ENCODE data around the gene FBLN1. TPM values are rescaled to one million over a fixed set of nuclear protein-coding genes. Genes with fewer than 3 reads are reported as not detected.
A peak's percentile ranks its signal among the peaks of the same experiment; 100 is the strongest.
"Not testable (repeated sequence)": the region's sequence is repeated elsewhere in the genome, so short reads cannot be mapped to it uniquely, and the experiment has no call there.

Gene FBLN1
- total RNA-seq, 1 experiment from 2014 or later = 23.4 TPM

DNA sequence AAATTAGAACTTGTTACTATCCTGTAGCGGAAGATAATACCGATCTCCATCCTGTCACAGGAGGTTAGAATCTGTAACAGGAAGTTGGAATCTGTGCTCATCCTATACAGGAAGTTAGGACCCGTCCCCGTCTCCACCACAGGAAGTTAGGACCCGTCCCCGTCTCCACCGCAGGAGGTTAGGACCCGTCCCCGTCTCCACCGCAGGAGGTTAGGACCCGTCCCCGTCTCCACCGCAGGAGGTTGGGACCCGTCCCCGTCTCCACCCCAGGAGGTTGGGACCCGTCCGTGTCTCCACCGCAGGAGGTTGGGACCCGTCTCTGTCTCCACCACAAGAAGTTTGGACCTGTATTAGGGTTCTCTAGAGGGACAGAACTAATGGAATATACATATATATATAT is 52.2 kb downstream of the FBLN1 start:
- Histone ChIP-seq H3K4me2 (ENCODE audit: low read length) (no peak overlapping the region), H3K4me1 (ENCODE audit: control insufficient read depth in 1 of 2, insufficient read depth in 2 of 2, low read length in 2 of 2) (peaks cover 5 to 19% of the 10 kb centered on the region in 2 experiments; a peak in 3 of 4 replicates), H3K9ac (ENCODE audit: low read length) (no peak overlapping the region), H3K9me2 (ENCODE audit: insufficient read depth) (no peaks in the 10 kb centered on the region), H3K27me3 (ENCODE audit: insufficient read depth, low read length) (no peaks in the 10 kb centered on the region), H3K36me3 (ENCODE audit: control insufficient read depth in 1 of 2, insufficient read depth in 2 of 2, low read length in 2 of 2) (no peaks in the 10 kb centered on the region), H3K4me3 (replicated peaks in 1 of 2; ENCODE audit: low read depth in 1 of 2, low read length in 2 of 2) (no peak overlapping the region), H4K20me1 (ENCODE audit: insufficient read depth) (no peaks in the 10 kb centered on the region), H3K9me3 (ENCODE audit: control insufficient read depth in 1 of 2, insufficient read depth in 1 of 2, low read depth in 1 of 2, low read length in 2 of 2) (no peaks in the 10 kb centered on the region), H2AFZ (ENCODE audit: low read depth, low read length, poor library complexity, severe bottlenecking) (no peak overlapping the region), H3K27ac (ENCODE audit: low read depth, low read length) (peak overlapping the region; percentile 48; the same call in 1 of the 2 replicates), H3K79me2 (ENCODE audit: insufficient read depth, low read length) (no peaks in the 10 kb centered on the region)
- BruUV-seq (replicated peaks) = no TSS peak
- TF ChIP-seq JUND (IDR thresholded peaks at IDR 0.05) (no peak), RAD21 (IDR thresholded peaks at IDR 0.05; ENCODE audit: low read depth) (no peak), POLR2AphosphoS5 (IDR thresholded peaks at IDR 0.05; ENCODE audit: low read depth, low read length) (no peak), ZNF274 (IDR thresholded peaks at IDR 0.05; ENCODE audit: low read depth, low read length) (no peak), EGR1 (IDR thresholded peaks at IDR 0.05; ENCODE audit: low read depth) (no peak), SIN3A (IDR thresholded peaks at IDR 0.05; ENCODE audit: low read depth) (no peak), FOSL1 (IDR thresholded peaks at IDR 0.05; ENCODE audit: low read depth) (no peak), YY1 (IDR thresholded peaks at IDR 0.05; ENCODE audit: extremely low read depth, insufficient replicate concordance, low read depth, low read length) (no peak), CBX3 (IDR thresholded peaks at IDR 0.05; ENCODE audit: low read depth) (no peak), EZH2phosphoT487 (IDR thresholded peaks at IDR 0.05; ENCODE audit: borderline replicate concordance) (no peak), POLR2A (IDR thresholded peaks at IDR 0.05; ENCODE audit: borderline replicate concordance, extremely low read depth, insufficient read depth, insufficient read length) (no peak), ZFX (IDR thresholded peaks at IDR 0.05) (no peak)
- TF ChIP-seq, protein P1, sequence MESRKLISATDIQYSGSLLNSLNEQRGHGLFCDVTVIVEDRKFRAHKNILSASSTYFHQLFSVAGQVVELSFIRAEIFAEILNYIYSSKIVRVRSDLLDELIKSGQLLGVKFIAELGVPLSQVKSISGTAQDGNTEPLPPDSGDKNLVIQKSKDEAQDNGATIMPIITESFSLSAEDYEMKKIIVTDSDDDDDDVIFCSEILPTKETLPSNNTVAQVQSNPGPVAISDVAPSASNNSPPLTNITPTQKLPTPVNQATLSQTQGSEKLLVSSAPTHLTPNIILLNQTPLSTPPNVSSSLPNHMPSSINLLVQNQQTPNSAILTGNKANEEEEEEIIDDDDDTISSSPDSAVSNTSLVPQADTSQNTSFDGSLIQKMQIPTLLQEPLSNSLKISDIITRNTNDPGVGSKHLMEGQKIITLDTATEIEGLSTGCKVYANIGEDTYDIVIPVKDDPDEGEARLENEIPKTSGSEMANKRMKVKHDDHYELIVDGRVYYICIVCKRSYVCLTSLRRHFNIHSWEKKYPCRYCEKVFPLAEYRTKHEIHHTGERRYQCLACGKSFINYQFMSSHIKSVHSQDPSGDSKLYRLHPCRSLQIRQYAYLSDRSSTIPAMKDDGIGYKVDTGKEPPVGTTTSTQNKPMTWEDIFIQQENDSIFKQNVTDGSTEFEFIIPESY (IDR thresholded peaks at IDR 0.05; ENCODE audit: extremely low read depth, insufficient replicate concordance, low read length) = no peak
- TF ChIP-seq, protein P2, sequence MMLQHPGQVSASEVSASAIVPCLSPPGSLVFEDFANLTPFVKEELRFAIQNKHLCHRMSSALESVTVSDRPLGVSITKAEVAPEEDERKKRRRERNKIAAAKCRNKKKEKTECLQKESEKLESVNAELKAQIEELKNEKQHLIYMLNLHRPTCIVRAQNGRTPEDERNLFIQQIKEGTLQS (IDR thresholded peaks at IDR 0.05) = no peak
- ChIA-PET POLR2A (no interaction called here), RAD21 (ENCODE audit: low non-redundant PET in 1 of 2, low total read pairs in 2 of 2, uncharacterized antibody in 2 of 2, unreplicated experiment in 2 of 2) (interaction anchor here in 1 of 2 experiments (1.0 kb wide), 1 partner anchor 114 kb away, joined by 3 read pairs; no protein-coding TSS in a partner anchor), CTCF (interaction anchor here (1.5 kb wide), 1 partner anchor 113 kb away, joined by 22 read pairs; no protein-coding TSS in a partner anchor)
- no peak for DNase-seq (ENCODE audit: low read depth, low spot score)
- intact Hi-C loops (cut with micrococcal nuclease) = no loop called here
- no peak for ATAC-seq

DNA sequence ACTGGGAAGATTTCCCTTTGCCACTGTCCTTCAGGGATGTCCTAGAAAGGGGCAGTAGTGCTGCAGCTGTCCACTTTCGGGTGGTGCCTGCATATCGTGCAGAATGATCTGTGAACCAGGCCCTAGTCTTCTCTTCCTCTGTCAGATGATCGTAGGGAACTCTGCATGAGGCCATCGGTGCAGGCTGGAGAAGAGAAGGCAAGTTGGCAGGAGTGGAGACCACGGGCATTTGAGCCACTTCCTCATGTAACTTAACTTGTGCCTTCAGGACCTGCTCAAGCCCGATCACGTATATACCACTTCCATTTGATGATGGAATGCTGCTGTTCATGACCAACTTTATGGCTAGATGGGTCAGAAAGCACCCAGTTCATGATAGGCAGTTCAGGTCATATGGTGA is 55.2 kb downstream of the FBLN1 start:
- H3K9me3 ChIP-seq (ENCODE audit: control insufficient read depth in 1 of 2, insufficient read depth in 1 of 2, low read depth in 1 of 2, low read length in 2 of 2); BruUV-seq (replicated peaks); ATAC-seq; H3K27me3 ChIP-seq (ENCODE audit: insufficient read depth, low read length); H3K9ac ChIP-seq (ENCODE audit: low read length); H3K4me2 ChIP-seq (ENCODE audit: low read length); H3K4me3 ChIP-seq (replicated peaks in 1 of 2; ENCODE audit: low read depth in 1 of 2, low read length in 2 of 2); POLR2A ChIA-PET; intact Hi-C loops (cut with micrococcal nuclease); H4K20me1 ChIP-seq (ENCODE audit: insufficient read depth); H3K79me2 ChIP-seq (ENCODE audit: insufficient read depth, low read length); H2AFZ ChIP-seq (ENCODE audit: low read depth, low read length, poor library complexity, severe bottlenecking); CTCF ChIA-PET; H3K9me2 ChIP-seq (ENCODE audit: insufficient read depth); DNase-seq (ENCODE audit: low read depth, low spot score); H3K27ac ChIP-seq (ENCODE audit: low read depth, low read length); RAD21 ChIA-PET (ENCODE audit: low non-redundant PET in 1 of 2, low total read pairs in 2 of 2, uncharacterized antibody in 2 of 2, unreplicated experiment in 2 of 2); H3K36me3 ChIP-seq (ENCODE audit: control insufficient read depth in 1 of 2, insufficient read depth in 2 of 2, low read length in 2 of 2): not testable (repeated sequence)
- peaks cover 5 to 13% of the 10 kb centered on the region in 2 experiments; a peak in 3 of 4 replicates for H3K4me1 ChIP-seq (ENCODE audit: control insufficient read depth in 1 of 2, insufficient read depth in 2 of 2, low read length in 2 of 2)

DNA sequence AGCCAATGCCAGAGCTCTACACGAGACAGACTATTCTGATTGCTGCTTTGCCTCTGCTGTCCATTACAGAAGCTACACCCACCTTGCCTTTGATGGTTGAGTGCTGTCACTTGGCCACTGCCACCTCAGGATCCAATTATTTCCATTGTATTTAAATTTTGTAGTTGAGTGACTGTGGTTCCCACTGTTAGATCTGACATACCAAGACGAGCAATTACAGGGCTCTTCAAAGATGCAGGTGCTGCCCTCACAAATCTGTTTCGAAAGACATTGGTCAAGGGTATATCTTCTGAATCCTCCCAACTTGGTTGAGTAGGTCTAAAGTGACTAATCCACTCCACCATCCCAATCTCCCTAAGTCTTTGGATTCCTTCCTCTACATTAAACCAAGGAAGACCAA is 57.4 kb downstream of the FBLN1 start:
- intact Hi-C loops (cut with micrococcal nuclease); H4K20me1 ChIP-seq (ENCODE audit: insufficient read depth); H3K27me3 ChIP-seq (ENCODE audit: insufficient read depth, low read length); POLR2A ChIA-PET; H3K79me2 ChIP-seq (ENCODE audit: insufficient read depth, low read length); H3K4me1 ChIP-seq (ENCODE audit: control insufficient read depth in 1 of 2, insufficient read depth in 2 of 2, low read length in 2 of 2); ATAC-seq; H3K4me2 ChIP-seq (ENCODE audit: low read length); RAD21 ChIA-PET (ENCODE audit: low non-redundant PET in 1 of 2, low total read pairs in 2 of 2, uncharacterized antibody in 2 of 2, unreplicated experiment in 2 of 2); H3K9me3 ChIP-seq (ENCODE audit: control insufficient read depth in 1 of 2, insufficient read depth in 1 of 2, low read depth in 1 of 2, low read length in 2 of 2); DNase-seq (ENCODE audit: low read depth, low spot score); H3K36me3 ChIP-seq (ENCODE audit: control insufficient read depth in 1 of 2, insufficient read depth in 2 of 2, low read length in 2 of 2); H3K4me3 ChIP-seq (replicated peaks in 1 of 2; ENCODE audit: low read depth in 1 of 2, low read length in 2 of 2); H3K9me2 ChIP-seq (ENCODE audit: insufficient read depth); CTCF ChIA-PET; H2AFZ ChIP-seq (ENCODE audit: low read depth, low read length, poor library complexity, severe bottlenecking); H3K27ac ChIP-seq (ENCODE audit: low read depth, low read length); BruUV-seq (replicated peaks); H3K9ac ChIP-seq (ENCODE audit: low read length): not testable (repeated sequence)

Data from HCT116 (cell line).